Smooth muscle cell (in vitro differentiated cells): ENCODE measurements around the gene PPARG. TPM values are rescaled to one million over a fixed set of nuclear protein-coding genes. Genes with fewer than 3 reads are reported as not detected.
A peak's percentile ranks its signal among the peaks of the same experiment; 100 is the strongest.
"Not testable (repeated sequence)": the region's sequence is repeated elsewhere in the genome, so short reads cannot be mapped to it uniquely, and the experiment has no call there.

Experiments used
- DNase-seq: peaks from one replicate; lab custom pipeline; 2025; ENCODE audit not compliant: unreplicated experiment; lab: John Stamatoyannopoulos, UW
- H2AFZ ChIP-seq: fragments of 200-600 bp; sonication (generic); 2 replicates; pipeline ENCODE4 v1.6.0; 2016; ENCODE audit warnings: antibody characterized with exemption, low read depth, mild to moderate bottlenecking
- H3F3A ChIP-seq: fragments of 200-600 bp; sonication (generic); 2 replicates; pipeline ENCODE4 v1.6.0; 2017; ENCODE audit warnings: antibody characterized with exemption, low read depth
- H3K27ac ChIP-seq: fragments of 200-600 bp; sonication (generic); 2 replicates; pipeline ENCODE4 v1.5.1; 2016; ENCODE audit warnings: low read depth, mild to moderate bottlenecking
- H3K27me3 ChIP-seq: fragments of 200-600 bp; sonication (generic); 2 replicates; pipeline ENCODE4 v1.6.1; 2016; ENCODE audit warnings: low read depth, mild to moderate bottlenecking
- H3K36me3 ChIP-seq: fragments of 200-600 bp; sonication (generic); 2 replicates; pipeline ENCODE4 v1.5.1; 2016; ENCODE audit warnings: low read depth
- H3K4me1 ChIP-seq: fragments of 200-600 bp; sonication (generic); 2 replicates; pipeline ENCODE4 v1.5.1; 2016; ENCODE audit warnings: low read depth
- H3K4me2 ChIP-seq: fragments of 200-600 bp; sonication (generic); 2 replicates; pipeline ENCODE4 v1.6.0; 2016; ENCODE audit warnings: mild to moderate bottlenecking
- H3K4me3 ChIP-seq: fragments of 200-600 bp; sonication (generic); 2 replicates; pipeline ENCODE4 v1.5.1; 2016; ENCODE audit warnings: mild to moderate bottlenecking
- H3K79me2 ChIP-seq: fragments of 200-600 bp; sonication (generic); 2 replicates; pipeline ENCODE4 v1.6.0; 2016; ENCODE audit warnings: low read depth, mild to moderate bottlenecking
- H3K9ac ChIP-seq: fragments of 200-600 bp; sonication (generic); 2 replicates; pipeline ENCODE4 v1.6.0; 2016; ENCODE audit warnings: low read depth
- H3K9me3 ChIP-seq: fragments of 200-600 bp; sonication (generic); replicated peaks from 2 replicates; pipeline ENCODE4 v1.5.1; 2016; ENCODE audit warnings: low read depth
- H4K20me1 ChIP-seq: fragments of 200-600 bp; sonication (generic); 2 replicates; pipeline ENCODE4 v1.6.0; 2016; ENCODE audit warnings: low read depth
- CTCF ChIP-seq: fragments of 200-600 bp; sonication (generic); IDR thresholded peaks from 2 replicates; pipeline ENCODE4 v1.5.1; 2017; ENCODE audit warnings: borderline replicate concordance, mild to moderate bottlenecking, antibody characterized with exemption; ENCODE audit not compliant: insufficient read depth, poor library complexity, severe bottlenecking
- WGBS: methylation state at CpG from one replicate; pipeline ENCODE4 v1.1.7; 2016; ENCODE audit warnings: low lambda C conversion rate; 5-methylcytosine and 5-hydroxymethylcytosine counted together
- polyA plus RNA-seq: library from polyadenylated mRNA; unstranded; fragments of >200 nt; fragmentation: Nextera tagmentation; extraction: Ambion mirVana; gene quantifications from 2 replicates; pipeline ENCODE4 v1.2.1, GENCODE V29; 2016
- total RNA-seq: library from RNA; depleted of rRNA; stranded (reverse); fragments of >200 nt; gene quantifications from 2 replicates; pipeline ENCODE4 v1.2.3, GENCODE V29; 2014

PPARG gene
- total and polyA plus RNA-seq, 2 experiments from 2014 or later = 1.5 to 8.5 TPM

GRCh38 chr3:12253516-12254343 lies 35.1 kb upstream of the PPARG start:
- H3K4me2 ChIP-seq = no peak overlapping the region

GRCh38 chr3:12255393-12255792 lies 33.5 kb upstream of the PPARG start:
- Histone ChIP-seq H3K9me3 (no peaks in the 10 kb centered on the region), H3K4me2 (no peak overlapping the region), H3K27me3 (no peaks in the 10 kb centered on the region), H3K4me1 (no peaks in the 10 kb centered on the region), H4K20me1 (no peaks in the 10 kb centered on the region), H3K79me2 (no peaks in the 10 kb centered on the region), H3K9ac (no peak overlapping the region), H2AFZ (no peak overlapping the region), H3K36me3 (no peaks in the 10 kb centered on the region), H3K27ac (no peak overlapping the region), H3K4me3 (no peak overlapping the region), H3F3A (no peaks in the 10 kb centered on the region)
- DNase-seq = no peak
- 100% methylated on average over 2 of the region's 2 CpGs for WGBS
- no peak for TF ChIP-seq CTCF

More at GRCh38 chr3:12253516-12254343, 35.1 kb upstream of the PPARG start:
- TF ChIP-seq CTCF = no peak
- Histone ChIP-seq H3K79me2 (no peaks in the 10 kb centered on the region), H3K4me3 (no peak overlapping the region), H3K36me3 (no peaks in the 10 kb centered on the region), H2AFZ (no peak overlapping the region), H3K27ac (peak overlapping the region; percentile 27), H3K27me3 (no peaks in the 10 kb centered on the region), H3K9me3 (peaks cover 9% of the 10 kb centered on the region), H3F3A (no peaks in the 10 kb centered on the region), H3K9ac (no peak overlapping the region), H3K4me1 (no peaks in the 10 kb centered on the region), H4K20me1 (no peaks in the 10 kb centered on the region)
- no peak for DNase-seq
- WGBS = 52% methylated on average over 10 of the region's 10 CpGs

- no peaks in the 10 kb centered on the region for H3K4me1 ChIP-seq
Observed at GRCh38 chr3:12258911-12259310, 30.0 kb upstream of the PPARG start.

GRCh38 chr3:12262173-12262572 lies 26.7 kb upstream of the PPARG start:
- H2AFZ ChIP-seq, H3K27ac ChIP-seq, H3K36me3 ChIP-seq, H3K4me3 ChIP-seq, H3K4me2 ChIP-seq, H3K9ac ChIP-seq, H3F3A ChIP-seq, H3K4me1 ChIP-seq, DNase-seq, H4K20me1 ChIP-seq, H3K9me3 ChIP-seq, H3K79me2 ChIP-seq, H3K27me3 ChIP-seq: not testable (repeated sequence)
- WGBS = 94% methylated on average over 8 of the region's 8 CpGs

More at GRCh38 chr3:12258911-12259310, 30.0 kb upstream of the PPARG start:
- Histone ChIP-seq H4K20me1 (no peaks in the 10 kb centered on the region), H3K27ac (no peak overlapping the region), H3K27me3 (no peaks in the 10 kb centered on the region), H3K79me2 (no peaks in the 10 kb centered on the region), H3K4me2 (no peak overlapping the region), H3K9me3 (no peaks in the 10 kb centered on the region), H3F3A (no peaks in the 10 kb centered on the region), H3K9ac (no peak overlapping the region), H2AFZ (no peak overlapping the region), H3K36me3 (no peaks in the 10 kb centered on the region), H3K4me3 (no peak overlapping the region)
- no peak for TF ChIP-seq CTCF
- no peak for DNase-seq
